SK-N-SH (cell line): Measurements from ENCODE around the gene SPEM1. TPM values are rescaled to one million over a fixed set of nuclear protein-coding genes. Genes with fewer than 3 reads are reported as not detected.

ENCODE experiments used
- CTCF ChIA-PET: fragments of 300-600, 350-600 bp; formaldehyde crosslinking; extraction: SDS; loops from one replicate; lab custom pipeline; 2021; lab: Yijun Ruan, JAX
- POLR2A ChIA-PET: fragments of 350-600 bp; sonication (Branson Sonifier 250); formaldehyde crosslinking; extraction: SDS; loops from one replicate; lab custom pipeline; 2020; ENCODE audit warnings: antibody characterized with exemption, inconsistent platforms; lab: Yijun Ruan, JAX
- DNase-seq: peaks from one replicate; pipeline ENCODE4 v3.0.0; 2012
- H2AFZ ChIP-seq: fragments of 200-600 bp; sonication (generic); 2 replicates; pipeline ENCODE4 v1.8.1; 2016; ENCODE audit warnings: antibody characterized with exemption, mild to moderate bottlenecking, low read depth
- H3F3A ChIP-seq: fragments of 200-600 bp; sonication (generic); replicated peaks from 2 replicates; pipeline ENCODE3; 2016; ENCODE audit warnings: antibody characterized with exemption, mild to moderate bottlenecking; ENCODE audit not compliant: insufficient read depth
- H3K27ac ChIP-seq, 2 experiments: fragments of 200-500 bp in 1 of 2; fragments of 200-600 bp in 1 of 2; sonication (Bioruptor generic) in 1 of 2; sonication (generic), shearing (Covaris generic) in 1 of 2; 2 replicates each; pipeline versions ENCODE4 v1.5.1 to v1.6.1; 2014 to 2016; ENCODE audit warnings: low read depth in 2 of 2, inconsistent platforms in 1 of 2, low read length in 1 of 2, mild to moderate bottlenecking in 1 of 2, mixed read lengths in 1 of 2
- H3K27me3 ChIP-seq: fragments of 200-600 bp; sonication (generic), shearing (Covaris generic); 2 replicates; pipeline ENCODE4 v1.6.1; 2016; ENCODE audit warnings: mixed run types; ENCODE audit not compliant: insufficient read depth
- H3K36me3 ChIP-seq, 2 experiments: fragments of 200-500 bp in 1 of 2; fragments of 200-600 bp in 1 of 2; sonication (Bioruptor generic) in 1 of 2; sonication (generic) in 1 of 2; replicated peaks in 1 of 2; 2 replicates each; pipeline versions ENCODE3 to v1.5.1; 2014 to 2016; ENCODE audit warnings: low read length in 1 of 2, mild to moderate bottlenecking in 1 of 2; ENCODE audit not compliant: insufficient read depth in 2 of 2, control insufficient read depth in 1 of 2
- H3K4me1 ChIP-seq, 2 experiments: fragments of 200-500 bp in 1 of 2; fragments of 200-600 bp in 1 of 2; sonication (Bioruptor generic) in 1 of 2; sonication (generic), shearing (Covaris generic) in 1 of 2; 2 replicates each; pipeline versions ENCODE4 v1.5.1 to v1.6.1; 2014 to 2016; ENCODE audit warnings: low read depth in 1 of 2, low read length in 1 of 2, mixed run types in 1 of 2; ENCODE audit not compliant: insufficient read depth in 2 of 2, control insufficient read depth in 1 of 2
- H3K4me2 ChIP-seq: fragments of 200-600 bp; sonication (generic), shearing (Covaris generic); 2 replicates; pipeline ENCODE4 v1.6.1; 2017; ENCODE audit warnings: mixed run types
- H3K4me3 ChIP-seq, 2 experiments: fragments of 200-500 bp in 1 of 2; fragments of 200-600 bp in 1 of 2; sonication (Bioruptor generic) in 1 of 2; sonication (generic), shearing (Covaris generic) in 1 of 2; 2 replicates each; pipeline versions ENCODE4 v1.5.1 to v1.8.1; 2014 to 2016; ENCODE audit warnings: low read depth in 2 of 2, inconsistent platforms in 1 of 2, low read length in 1 of 2, mild to moderate bottlenecking in 1 of 2, mixed read lengths in 1 of 2, moderate library complexity in 1 of 2
- H3K79me2 ChIP-seq: fragments of 200-600 bp; sonication (generic); 2 replicates; pipeline ENCODE4 v1.8.1; 2017; ENCODE audit warnings: mild to moderate bottlenecking; ENCODE audit not compliant: insufficient read depth
- H3K9ac ChIP-seq: fragments of 200-600 bp; sonication (generic); 2 replicates; pipeline ENCODE4 v1.6.1; 2017; ENCODE audit warnings: mixed run types
- H3K9me2 ChIP-seq: fragments of 200-600 bp; sonication (generic); 2 replicates; pipeline ENCODE4 v1.6.1; 2017; ENCODE audit warnings: mixed run types
- H3K9me3 ChIP-seq: fragments of 200-600 bp; sonication (generic); 2 replicates; pipeline ENCODE4 v1.6.1; 2017; ENCODE audit warnings: mixed run types, mild to moderate bottlenecking, moderate library complexity
- H4K20me1 ChIP-seq: fragments of 200-600 bp; sonication (generic); 2 replicates; pipeline ENCODE4 v1.6.1; 2017; ENCODE audit warnings: mild to moderate bottlenecking, mixed run types; ENCODE audit not compliant: insufficient read depth
- EP300 ChIP-seq, 2 experiments: IDR thresholded peaks; 2 replicates each; pipeline versions ENCODE4 v1.4.0 to v1.6.1; 2012; ENCODE audit warnings: borderline replicate concordance in 1 of 2, low read depth in 1 of 2, low read length in 1 of 2
- JUND ChIP-seq: IDR thresholded peaks from 2 replicates; pipeline ENCODE4 v1.4.0; 2012
- MAX ChIP-seq: IDR thresholded peaks from 2 replicates; pipeline ENCODE4 v1.4.0; 2012; ENCODE audit warnings: low read depth
- MXI1 ChIP-seq: IDR thresholded peaks from 2 replicates; pipeline ENCODE4 v1.6.1; 2012; ENCODE audit warnings: mild to moderate bottlenecking, low read depth, low read length, improper control_type of control experiment
- NRF1 ChIP-seq: IDR thresholded peaks from 2 replicates; pipeline ENCODE4 v1.6.1; 2012; ENCODE audit warnings: low read depth, mild to moderate bottlenecking, low read length
- REST ChIP-seq: IDR thresholded peaks from 2 replicates; pipeline ENCODE4 v1.6.1; 2012; ENCODE audit warnings: mild to moderate bottlenecking, low read depth, low read length, moderate library complexity
- RFX5 ChIP-seq: IDR thresholded peaks from 2 replicates; pipeline ENCODE4 v1.6.1; 2012; ENCODE audit warnings: mild to moderate bottlenecking, improper control_type of control experiment, low read length
- SIN3A ChIP-seq: IDR thresholded peaks from 2 replicates; pipeline ENCODE4 v1.6.1; 2012; ENCODE audit warnings: low read depth, mild to moderate bottlenecking, low read length, moderate library complexity, borderline replicate concordance
- TAF1 ChIP-seq: IDR thresholded peaks from 2 replicates; pipeline ENCODE4 v1.6.1; 2012; ENCODE audit warnings: low read depth, mild to moderate bottlenecking, low read length, moderate library complexity, borderline replicate concordance
- TCF12 ChIP-seq: IDR thresholded peaks from 2 replicates; pipeline ENCODE4 v1.4.0; 2012
- USF1 ChIP-seq: IDR thresholded peaks from 2 replicates; pipeline ENCODE4 v1.4.0; 2012; ENCODE audit warnings: low read depth, borderline replicate concordance
- YY1 ChIP-seq: IDR thresholded peaks from 2 replicates; pipeline ENCODE4 v1.4.0; 2012; ENCODE audit warnings: low read depth, mild to moderate bottlenecking
- WGBS: methylation state at CpG from one replicate; pipeline ENCODE4 v1.1.6; 2017; ENCODE audit warnings: low lambda C conversion rate; 5-methylcytosine and 5-hydroxymethylcytosine counted together
- polyA plus RNA-seq, 3 experiments: library from polyadenylated mRNA; depleted of rRNA; stranded (reverse); fragments of >200 nt; gene quantifications; 2 replicates each; pipeline ENCODE4 v1.2.3, GENCODE V29; 2012

Gene SPEM1
- polyA plus RNA-seq, 1 of the 3 experiments (the other 2 are of a cell fraction), result not detected

GRCh38 chr17:7404737-7405349 lies 15.3 kb upstream of the SPEM1 start:
- Histone ChIP-seq H3K9me2 (no peaks in the 10 kb centered on the region), H2AFZ (peak overlapping the region; percentile 66), H3K27ac (peak overlapping the region; percentile 76 to 88), H3K9ac (peak overlapping the region; percentile 94), H3K9me3 (no peaks in the 10 kb centered on the region), H3K4me1 (peaks cover 5 to 21% of the 10 kb centered on the region in 2 experiments; a peak in 2 of 4 replicates), H3K4me3 (peak overlapping the region; percentile 78 to 91), H3F3A (peaks cover 16% of the 10 kb centered on the region), H3K79me2 (peaks cover 49% of the 10 kb centered on the region), H3K4me2 (peak overlapping the region; percentile 100), H4K20me1 (peaks cover 11% of the 10 kb centered on the region; the same call in 1 of the 2 replicates), H3K36me3 (peaks cover 13 to 18% of the 10 kb centered on the region in 2 experiments), H3K27me3 (no peaks in the 10 kb centered on the region)
- 1% methylated on average over 31 of the region's 65 CpGs for WGBS
- POLR2A ChIA-PET, result interaction anchor here (0.7 to 1.5 kb wide), 9 partner anchors 11 to 228 kb away, joined by 3 to 13 read pairs (median 4); partner anchors contain the start of genes FGF11, MPDU1, NEURL4 and PLSCR3
- TF ChIP-seq RFX5 (no peak), SIN3A (0 out of 2 replicates have a peak, but pooled peaks have one; percentile 13), TAF1 (0 out of 2 replicates have a peak, but pooled peaks have one; percentile 64), REST (no peak), NRF1 (peak; percentile 29; the same call in 1 of the 2 replicates), EP300 (IDR thresholded peaks at IDR 0.05; ENCODE audit: borderline replicate concordance in 1 of 2, low read depth in 1 of 2, low read length in 1 of 2) (0 out of 4 replicates have a peak, but pooled peaks of 1 of the 2 experiments have one; percentile 0), MXI1 (no peak)
- CTCF ChIA-PET, result interaction anchor here (0.6 to 4.9 kb wide), 6 partner anchors 10 to 263 kb away, joined by 3 to 28 read pairs (median 4); partner anchors contain the start of gene TMEM95
- peak; percentile 89 for DNase-seq

GRCh38 chr17:7405350-7406234 lies 14.5 kb upstream of the SPEM1 start:
- peak overlapping the region; percentile 76 to 88 for H3K27ac ChIP-seq
- peak overlapping the region; percentile 78 to 91 for H3K4me3 ChIP-seq
- peaks cover 49% of the 10 kb centered on the region for H3K79me2 ChIP-seq
- H3K9me3 ChIP-seq, result no peaks in the 10 kb centered on the region
- peak; percentile 78 for DNase-seq
- peak overlapping the region; percentile 94 for H3K9ac ChIP-seq
- peak overlapping the region; percentile 31; the same call in 1 of the 2 replicates for H2AFZ ChIP-seq
- CTCF ChIA-PET, result interaction anchor here (0.6 to 4.9 kb wide), 9 partner anchors 9 to 262 kb away, joined by 3 to 28 read pairs (median 4); partner anchors contain the start of gene TMEM95
- H3K36me3 ChIP-seq, result peaks cover 16 to 18% of the 10 kb centered on the region in 2 experiments
- peaks cover 14% of the 10 kb centered on the region for H3F3A ChIP-seq
- WGBS, result 7% methylated on average over 15 of the region's 38 CpGs
- peaks cover 11% of the 10 kb centered on the region; the same call in 1 of the 2 replicates for H4K20me1 ChIP-seq
- TF ChIP-seq SIN3A (no peak), USF1 (no peak), TCF12 (no peak), JUND (no peak), YY1 (no peak), MAX (no peak)
- TF ChIP-seq, all 33 proteins: peak for 0
- no peaks in the 10 kb centered on the region for H3K27me3 ChIP-seq
- H3K4me2 ChIP-seq, result peak overlapping the region; percentile 100
- peaks cover 5 to 21% of the 10 kb centered on the region in 2 experiments; a peak in 2 of 4 replicates for H3K4me1 ChIP-seq
- no peaks in the 10 kb centered on the region for H3K9me2 ChIP-seq
- POLR2A ChIA-PET, result interaction anchor here (1.0 kb wide), 1 partner anchor 282 kb away, joined by 3 read pairs; the partner anchor contains the start of gene TP53
